ENCODE results near the gene PRDM16. TPM values are rescaled to one million over a fixed set of nuclear protein-coding genes. Genes with fewer than 3 reads are reported as not detected.

The PRDM16 gene
- total and polyA plus RNA-seq, 7 donors, result 0.04 to 1.2 (median 0.31) TPM

DNA sequence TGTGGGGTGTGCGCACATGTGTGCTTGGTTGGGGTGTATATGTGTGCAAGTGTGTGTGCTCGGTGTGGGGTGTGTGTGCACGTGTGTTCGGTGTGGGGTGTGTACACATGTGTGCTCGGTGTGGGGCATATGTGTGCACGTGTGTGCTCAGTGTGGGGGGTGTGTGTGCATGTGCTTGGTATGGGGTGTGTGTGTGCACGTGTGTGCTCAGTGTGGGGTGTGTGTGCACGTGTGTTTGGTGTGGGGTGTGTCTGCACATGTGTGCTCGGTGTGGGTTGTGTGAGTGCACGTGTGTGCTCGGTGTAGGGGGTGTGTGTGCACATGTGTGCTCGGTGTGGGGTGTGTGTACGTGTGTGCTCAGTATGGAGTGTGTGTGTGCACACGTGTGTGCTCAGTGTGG is 77.5 kb downstream of the PRDM16 start:
- 94 to 95% (median 95%) methylated on average over 14 of the region's 14 CpGs for WGBS, 3 donors
- TF ChIP-seq CTCF (IDR thresholded peaks at IDR 0.05), result no peak
- intact Hi-C loops (cut with DNase I), result no loop called here
- peaks cover 0 to 28% (median 1%) of the 10 kb centered on the region in 3 donors for H3K27me3 ChIP-seq (ENCODE audit: insufficient read depth in 3 of 3, low read length in 2 of 3)
- ATAC-seq (no peak), DNase-seq (no peak)
- no peaks in the 10 kb centered on the region for H3K36me3 ChIP-seq (ENCODE audit: insufficient read depth in 1 of 2, low read depth in 1 of 2)
- H3K9me3 ChIP-seq, result no peaks in the 10 kb centered on the region
- no peaks in the 10 kb centered on the region for H3K4me1 ChIP-seq
- H3K27ac ChIP-seq, result no peak overlapping the region
- no peak overlapping the region for H3K4me3 ChIP-seq

DNA sequence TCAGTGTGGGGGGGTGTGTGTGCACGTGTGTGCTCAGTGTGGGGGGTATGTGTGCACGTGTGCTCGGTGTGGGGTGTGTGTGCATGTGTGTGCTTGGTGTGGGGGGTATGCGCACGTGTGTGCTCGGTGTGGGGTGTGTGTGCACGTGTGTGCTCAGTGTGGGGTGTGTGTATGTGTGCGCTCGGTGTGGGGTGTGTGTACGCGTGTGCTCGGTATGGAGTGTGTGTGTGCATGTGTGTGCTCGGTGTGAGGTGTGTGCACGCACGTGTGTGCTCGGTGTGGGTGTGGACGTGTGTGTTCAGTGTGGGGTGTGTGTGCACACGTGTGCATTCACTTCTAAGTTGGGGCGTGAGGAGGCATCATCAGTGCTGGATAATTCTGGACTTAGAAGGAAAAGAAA is 77.9 kb downstream of the PRDM16 start:
- ATAC-seq (no peak), DNase-seq (no peak)
- WGBS, 3 donors, result 92 to 96% (median 93%) methylated on average over 19 of the region's 19 CpGs

GRCh38 chr1:3148171-3148570 is 79.2 kb downstream of the PRDM16 start:
- Histone ChIP-seq H3K4me1 (no peaks in the 10 kb centered on the region), H3K9me3 (no peaks in the 10 kb centered on the region), H3K4me3 (no peak overlapping the region), H3K27ac (no peak overlapping the region), H3K36me3 (ENCODE audit: insufficient read depth in 1 of 2, low read depth in 1 of 2) (no peaks in the 10 kb centered on the region), H3K27me3 (ENCODE audit: insufficient read depth in 3 of 3, low read length in 2 of 3) (peaks cover 0 to 12% (median 0%) of the 10 kb centered on the region in 3 donors)
- TF ChIP-seq CTCF (IDR thresholded peaks at IDR 0.05), result no peak
- intact Hi-C loops (cut with DNase I), result no loop called here
- DNase-seq (no peak), ATAC-seq (no peak)
- 82 to 89% (median 85%) methylated on average over 6 of the region's 6 CpGs for WGBS, 3 donors

More for the DNA sequence above, 77.9 kb downstream of the PRDM16 start:
- Histone ChIP-seq H3K27ac (no peak overlapping the region), H3K4me3 (no peak overlapping the region), H3K27me3 (ENCODE audit: insufficient read depth in 3 of 3, low read length in 2 of 3) (peaks cover 0 to 23% (median 1%) of the 10 kb centered on the region in 3 donors), H3K36me3 (ENCODE audit: insufficient read depth in 1 of 2, low read depth in 1 of 2) (no peaks in the 10 kb centered on the region), H3K9me3 (no peaks in the 10 kb centered on the region), H3K4me1 (no peaks in the 10 kb centered on the region)
- intact Hi-C loops (cut with DNase I), result no loop called here
- no peak for TF ChIP-seq CTCF (IDR thresholded peaks at IDR 0.05)

DNA sequence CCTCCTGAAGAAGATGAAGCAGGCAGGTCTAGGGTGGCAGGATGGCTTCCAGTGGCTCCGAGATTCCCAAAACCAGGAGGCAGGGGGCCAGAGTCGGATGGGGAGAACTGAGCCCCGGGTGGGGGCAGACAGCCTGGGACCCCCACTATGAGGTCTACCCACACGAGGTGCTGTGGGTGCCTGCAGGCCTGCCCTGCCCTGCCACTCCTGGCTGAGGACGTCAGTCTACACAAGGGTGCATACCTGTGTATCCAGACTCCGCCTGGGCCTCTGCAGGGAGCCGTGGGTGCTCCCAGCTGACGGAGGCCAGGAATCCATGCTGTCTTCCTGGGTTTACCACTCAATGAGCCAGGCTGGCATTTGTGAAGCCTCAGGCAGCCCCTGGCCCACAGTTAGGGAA is 80.3 kb downstream of the PRDM16 start:
- no peak for ATAC-seq
- Histone ChIP-seq H3K4me3 (no peak overlapping the region), H3K36me3 (ENCODE audit: insufficient read depth in 1 of 2, low read depth in 1 of 2) (no peaks in the 10 kb centered on the region), H3K4me1 (no peaks in the 10 kb centered on the region), H3K9me3 (no peaks in the 10 kb centered on the region), H3K27me3 (ENCODE audit: insufficient read depth in 3 of 3, low read length in 2 of 3) (peaks cover 0 to 17% (median 0%) of the 10 kb centered on the region in 3 donors), H3K27ac (no peak overlapping the region)
- no peak for TF ChIP-seq CTCF (IDR thresholded peaks at IDR 0.05)
- 85 to 92% (median 85%) methylated on average over 7 to 8 of the region's 8 CpGs for WGBS, 3 donors
- intact Hi-C loops (cut with DNase I), result no loop called here
- no peak for DNase-seq

DNA sequence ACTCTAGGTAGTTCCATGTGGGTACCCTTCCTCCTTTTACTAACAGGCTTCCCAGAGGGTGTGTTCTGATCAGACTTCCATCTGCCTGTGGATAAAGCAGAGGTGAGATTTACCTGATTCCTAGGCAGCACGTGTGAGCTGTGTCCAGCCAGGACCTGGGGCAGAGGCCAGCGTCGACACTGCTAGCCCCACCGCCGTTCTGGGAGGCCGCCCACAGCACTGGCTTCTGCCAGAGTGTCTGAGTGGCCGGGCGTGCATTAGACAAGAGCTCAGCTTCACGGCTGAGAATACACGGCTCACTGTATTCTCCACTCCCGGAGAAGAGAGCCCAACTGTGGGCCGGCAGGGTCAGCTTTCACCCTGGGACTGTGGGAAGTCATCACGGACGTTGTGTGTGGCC is 82.5 kb downstream of the PRDM16 start:
- H3K4me3 ChIP-seq, result no peak overlapping the region
- no peaks in the 10 kb centered on the region for H3K9me3 ChIP-seq
- ATAC-seq, result no peak
- TF ChIP-seq CTCF (IDR thresholded peaks at IDR 0.05), result no peak
- no peak for DNase-seq
- intact Hi-C loops (cut with DNase I), result no loop called here
- H3K27me3 ChIP-seq (ENCODE audit: insufficient read depth in 3 of 3, low read length in 2 of 3), result peaks cover 0 to 30% (median 4%) of the 10 kb centered on the region in 3 donors
- no peak overlapping the region for H3K27ac ChIP-seq
- no peaks in the 10 kb centered on the region for H3K36me3 ChIP-seq (ENCODE audit: insufficient read depth in 1 of 2, low read depth in 1 of 2)
- 77 to 85% (median 78%) methylated on average over 14 of the region's 14 CpGs for WGBS, 3 donors
- no peaks in the 10 kb centered on the region for H3K4me1 ChIP-seq
